ENCODE data around the gene FAM131C. TPM values are rescaled to one million over a fixed set of nuclear protein-coding genes. Genes with fewer than 3 reads are reported as not detected.
"Not testable (repeated sequence)": the region's sequence is repeated elsewhere in the genome, so short reads cannot be mapped to it uniquely, and the experiment has no call there.

FAM131C gene
- total and polyA plus RNA-seq, 2 donors: 0.30 TPM; not detected in 1

DNA sequence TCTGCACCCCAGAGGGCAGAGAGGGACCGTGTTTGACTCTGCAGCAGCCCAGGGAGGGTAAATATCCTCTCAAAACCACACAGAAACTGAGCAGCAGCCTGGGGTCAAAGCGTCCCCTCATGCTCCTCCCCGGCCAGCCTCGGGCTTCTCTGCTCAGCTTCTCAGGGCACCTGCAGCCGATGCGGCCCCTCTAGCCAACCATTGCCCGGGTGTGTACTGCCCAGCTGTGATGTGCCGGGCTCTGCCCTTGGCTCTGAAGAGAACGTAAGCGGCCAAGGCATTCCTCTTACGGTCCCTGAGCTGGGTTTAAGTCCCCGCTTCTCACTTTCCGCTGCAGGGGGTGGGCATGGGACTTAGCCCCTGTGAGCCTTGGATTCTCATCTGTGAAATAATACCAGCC is 5.5 kb downstream of the FAM131C start:
- WGBS: 72% methylated on average over 13 of the region's 13 CpGs
- Histone ChIP-seq H3K36me3 (ENCODE audit: insufficient read depth) (no peaks in the 10 kb centered on the region), H3K27ac (ENCODE audit: low read depth) (no peak overlapping the region), H3K4me3 (ENCODE audit: low read depth, low read length) (no peak overlapping the region), H3K4me1 (ENCODE audit: insufficient read depth) (no peaks in the 10 kb centered on the region)
- no peak for DNase-seq (ENCODE audit: extremely low spot score)

DNA sequence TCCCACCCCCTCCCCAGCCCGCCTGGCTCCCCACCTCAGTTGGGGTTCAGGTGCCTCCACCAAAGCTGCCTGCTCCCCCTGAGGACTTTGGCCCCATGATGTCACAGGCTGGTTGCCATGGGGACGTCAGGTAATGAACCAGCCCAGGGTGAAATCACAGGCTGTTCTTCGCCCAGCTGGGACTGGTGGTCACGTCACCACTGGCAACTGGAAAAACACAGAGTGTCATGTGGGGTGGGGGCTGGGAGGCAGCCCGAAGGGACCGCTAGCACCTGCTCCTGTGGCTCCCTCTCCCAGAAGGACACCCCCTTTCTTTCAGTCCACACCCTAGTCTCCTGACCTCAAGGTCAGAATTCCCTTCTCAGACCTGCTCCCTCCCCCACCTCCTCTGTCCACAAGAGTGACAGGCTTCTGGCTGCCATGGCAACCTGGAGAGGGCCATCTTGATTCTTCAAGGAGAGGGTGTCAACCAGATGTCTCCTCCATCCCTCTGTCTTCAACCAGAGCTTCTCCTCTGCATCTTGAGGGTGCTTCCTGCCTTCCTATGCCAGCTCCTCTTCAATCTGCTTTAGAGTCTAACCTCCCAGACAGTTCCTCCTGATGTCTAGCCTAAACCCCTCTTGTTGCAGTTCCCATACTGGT is 6.2 kb downstream of the FAM131C start:
- no peaks in the 10 kb centered on the region for H3K4me1 ChIP-seq (ENCODE audit: insufficient read depth)
- no peak for DNase-seq (ENCODE audit: extremely low spot score)
- 74% methylated on average over 6 of the region's 6 CpGs for WGBS
- H3K36me3 ChIP-seq (ENCODE audit: insufficient read depth): no peaks in the 10 kb centered on the region
- no peak overlapping the region for H3K27ac ChIP-seq (ENCODE audit: low read depth)
- no peak overlapping the region for H3K4me3 ChIP-seq (ENCODE audit: low read depth, low read length)

DNA sequence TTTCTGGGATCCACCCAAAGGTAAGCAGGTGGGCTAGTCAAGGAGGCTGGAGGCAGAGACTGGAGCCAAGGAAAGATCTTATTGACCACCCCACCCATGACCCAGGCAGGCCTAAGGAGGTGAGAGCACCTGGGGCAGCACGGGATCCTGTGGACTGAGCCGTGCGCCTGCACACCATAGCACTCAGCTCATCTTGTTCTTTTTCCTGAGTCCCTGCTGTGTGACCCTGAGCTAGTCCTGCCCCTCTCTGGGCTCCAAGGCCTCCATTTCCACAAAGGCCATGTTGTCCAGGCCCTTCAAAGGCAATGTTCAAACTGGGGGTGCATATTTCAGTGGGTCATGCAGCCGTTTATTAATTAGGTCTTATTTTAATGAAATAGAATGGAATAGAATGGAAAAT is 7.2 kb downstream of the FAM131C start:
- H3K4me1 ChIP-seq (ENCODE audit: insufficient read depth): no peaks in the 10 kb centered on the region
- DNase-seq (ENCODE audit: extremely low spot score): no peak
- H3K4me3 ChIP-seq (ENCODE audit: low read depth, low read length): no peak overlapping the region
- 90% methylated on average over 4 of the region's 4 CpGs for WGBS
- H3K27ac ChIP-seq (ENCODE audit: low read depth): no peak overlapping the region
- no peaks in the 10 kb centered on the region for H3K36me3 ChIP-seq (ENCODE audit: insufficient read depth)

GRCh38 chr1:16065269-16065576 is 8.2 kb downstream of the FAM131C start:
- DNase-seq (ENCODE audit: extremely low spot score): no peak
- WGBS: 75% methylated on average over 8 of the region's 8 CpGs
- Histone ChIP-seq H3K4me3 (ENCODE audit: low read depth, low read length) (no peak overlapping the region), H3K36me3 (ENCODE audit: insufficient read depth) (no peaks in the 10 kb centered on the region), H3K4me1 (ENCODE audit: insufficient read depth) (no peaks in the 10 kb centered on the region), H3K27ac (ENCODE audit: low read depth) (no peak overlapping the region)

GRCh38 chr1:16064536-16065268 is 8.7 kb downstream of the FAM131C start:
- no peak for DNase-seq (ENCODE audit: extremely low spot score)
- no peak overlapping the region for H3K27ac ChIP-seq (ENCODE audit: low read depth)
- WGBS: 44% methylated on average over 13 of the region's 13 CpGs
- H3K4me3 ChIP-seq (ENCODE audit: low read depth, low read length): no peak overlapping the region
- H3K4me1 ChIP-seq (ENCODE audit: insufficient read depth): no peaks in the 10 kb centered on the region
- H3K36me3 ChIP-seq (ENCODE audit: insufficient read depth): no peaks in the 10 kb centered on the region

- H3K4me3 ChIP-seq (ENCODE audit: low read depth, low read length): no peak overlapping the region
- no peaks in the 10 kb centered on the region for H3K36me3 ChIP-seq (ENCODE audit: insufficient read depth)
- WGBS: 61% methylated on average over 9 of the region's 9 CpGs
- DNase-seq (ENCODE audit: extremely low spot score): no peak
- H3K4me1 ChIP-seq (ENCODE audit: insufficient read depth): no peaks in the 10 kb centered on the region
- H3K27ac ChIP-seq (ENCODE audit: low read depth): no peak overlapping the region
Observed at GRCh38 chr1:16063921-16064320, 9.5 kb downstream of the FAM131C start.

GRCh38 chr1:16063226-16063829 is 10.1 kb downstream of the FAM131C start:
- WGBS: 94% methylated on average over 15 of the region's 15 CpGs
- DNase-seq (ENCODE audit: extremely low spot score): no peak

GRCh38 chr1:16062687-16063075 is 10.8 kb downstream of the FAM131C start:
- 84% methylated on average over 9 of the region's 9 CpGs for WGBS
- not testable (repeated sequence) for H3K36me3 ChIP-seq (ENCODE audit: insufficient read depth); DNase-seq (ENCODE audit: extremely low spot score); H3K4me1 ChIP-seq (ENCODE audit: insufficient read depth); H3K27ac ChIP-seq (ENCODE audit: low read depth); H3K4me3 ChIP-seq (ENCODE audit: low read depth, low read length)

More at GRCh38 chr1:16063226-16063829, 10.1 kb downstream of the FAM131C start:
- no peak overlapping the region for H3K27ac ChIP-seq (ENCODE audit: low read depth)
- no peaks in the 10 kb centered on the region for H3K36me3 ChIP-seq (ENCODE audit: insufficient read depth)
- H3K4me1 ChIP-seq (ENCODE audit: insufficient read depth): no peaks in the 10 kb centered on the region
- no peak overlapping the region for H3K4me3 ChIP-seq (ENCODE audit: low read depth, low read length)

- not testable (repeated sequence) for DNase-seq (ENCODE audit: extremely low spot score); H3K27ac ChIP-seq (ENCODE audit: low read depth); H3K36me3 ChIP-seq (ENCODE audit: insufficient read depth); H3K4me3 ChIP-seq (ENCODE audit: low read depth, low read length); H3K4me1 ChIP-seq (ENCODE audit: insufficient read depth)
- 80% methylated on average over 18 of the region's 18 CpGs for WGBS
Observed at GRCh38 chr1:16061989-16062686, 11.3 kb downstream of the FAM131C start.

DNA sequence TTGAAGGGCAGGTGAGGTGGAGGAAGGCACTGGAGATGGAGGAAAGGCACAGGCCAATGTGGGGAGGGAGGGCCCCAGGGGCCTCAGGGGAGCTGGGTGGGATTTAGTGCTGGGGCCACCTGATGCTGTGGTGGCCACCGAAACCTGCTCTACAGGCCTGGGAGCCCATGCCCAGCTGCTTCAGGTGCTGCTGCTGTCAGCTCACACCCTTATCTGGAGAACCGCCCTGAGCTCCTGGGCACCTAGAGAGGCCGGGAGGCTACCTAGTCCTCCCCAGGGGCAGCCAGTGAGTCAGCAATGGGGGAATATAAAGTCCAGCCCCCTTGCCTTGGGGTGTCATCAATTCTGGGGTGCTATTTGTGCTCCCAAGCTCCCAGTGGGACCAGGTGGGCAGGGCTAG is 12.2 kb downstream of the FAM131C start:
- 84% methylated on average over 3 of the region's 3 CpGs for whole genome bisulfite sequencing
- H3K4me3 ChIP-seq (ENCODE audit: low read depth, low read length): no peak overlapping the region
- H3K36me3 ChIP-seq (ENCODE audit: insufficient read depth): no peaks in the 10 kb centered on the region
- no peaks in the 10 kb centered on the region for H3K4me1 ChIP-seq (ENCODE audit: insufficient read depth)
- no peak for DNase-seq (ENCODE audit: extremely low spot score)
- no peak overlapping the region for H3K27ac ChIP-seq (ENCODE audit: low read depth)

DNA sequence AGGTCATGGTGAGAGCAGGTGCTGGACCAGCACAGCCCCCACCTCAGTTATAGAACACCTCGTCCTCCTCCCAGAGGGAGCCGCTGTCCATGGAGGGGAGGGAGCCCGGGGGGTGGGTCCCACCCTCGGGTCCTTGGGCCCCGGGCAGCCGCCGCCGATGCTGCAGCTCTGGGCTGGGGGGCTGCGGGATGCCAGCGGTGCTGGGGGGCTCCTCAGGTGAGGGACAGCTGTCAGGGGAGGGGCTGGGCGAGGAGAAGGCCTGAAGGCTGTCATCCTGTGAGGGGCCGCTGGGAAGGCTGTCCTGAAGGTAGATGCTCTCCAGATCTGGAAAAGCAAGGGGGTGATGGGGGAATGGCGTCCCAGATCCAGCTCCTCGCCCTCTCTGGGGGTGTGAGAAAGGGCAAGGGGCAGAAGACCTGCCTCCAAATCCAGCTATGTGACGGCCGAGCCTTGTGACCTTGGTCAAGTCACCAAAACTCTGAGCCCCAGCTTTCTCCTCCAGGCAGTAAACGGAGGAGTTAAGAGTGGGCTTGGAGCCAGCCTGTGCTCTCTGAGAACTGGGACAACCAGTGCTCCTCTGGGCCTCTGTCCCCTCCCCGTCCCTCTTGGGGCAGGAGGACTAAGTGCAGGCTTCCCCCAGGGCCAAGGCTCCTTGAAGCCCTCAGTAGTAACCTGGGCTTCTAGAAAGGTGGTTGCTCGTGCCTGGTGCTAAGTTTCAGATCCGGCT is 14.9 kb downstream of the FAM131C start:
- WGBS: 74% methylated on average over 17 of the region's 20 CpGs

GRCh38 chr1:16057314-16057915 is 16.0 kb downstream of the FAM131C start:
- H3K4me1 ChIP-seq (ENCODE audit: insufficient read depth); H3K4me3 ChIP-seq (ENCODE audit: low read depth, low read length); DNase-seq (ENCODE audit: extremely low spot score); H3K36me3 ChIP-seq (ENCODE audit: insufficient read depth); H3K27ac ChIP-seq (ENCODE audit: low read depth): not testable (repeated sequence)
- whole genome bisulfite sequencing: 78% methylated on average over 7 of the region's 7 CpGs

More for the DNA sequence above, 14.9 kb downstream of the FAM131C start:
- not testable (repeated sequence) for H3K36me3 ChIP-seq (ENCODE audit: insufficient read depth); DNase-seq (ENCODE audit: extremely low spot score); H3K27ac ChIP-seq (ENCODE audit: low read depth); H3K4me1 ChIP-seq (ENCODE audit: insufficient read depth); H3K4me3 ChIP-seq (ENCODE audit: low read depth, low read length)

DNA sequence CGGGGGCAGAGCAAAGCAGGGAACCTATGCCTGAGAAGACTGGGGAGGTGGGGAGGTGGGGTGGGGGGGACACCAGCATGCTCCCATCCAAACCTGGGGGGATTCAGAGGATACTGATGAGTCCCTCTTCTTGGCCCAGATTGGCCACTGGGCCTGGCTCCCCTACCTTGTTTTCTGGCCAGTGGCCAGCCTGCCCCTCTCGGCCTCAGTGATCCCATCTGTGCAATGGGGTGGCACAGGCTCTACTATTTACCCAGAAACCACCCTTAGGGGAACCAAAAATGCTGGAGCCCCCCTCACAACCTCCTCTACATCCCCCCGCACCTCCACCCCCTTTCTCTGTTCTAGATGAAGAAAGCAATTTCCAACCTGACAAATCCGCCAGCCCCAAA is 16.9 kb downstream of the FAM131C start:
- not testable (repeated sequence) for H3K27ac ChIP-seq (ENCODE audit: low read depth); DNase-seq (ENCODE audit: extremely low spot score); H3K36me3 ChIP-seq (ENCODE audit: insufficient read depth); H3K4me3 ChIP-seq (ENCODE audit: low read depth, low read length); H3K4me1 ChIP-seq (ENCODE audit: insufficient read depth)
- WGBS: 69% methylated on average over 3 of the region's 4 CpGs

Data from urinary bladder (tissue), 4 donors.